Vagina (tissue), 2 donors: Measurements from ENCODE around the gene CLDND2.

Source experiments
- CTCF ChIP-seq, 3 experiments: fragments of 450-650 bp in 2 of 3; fragments of 200-600 bp in 1 of 3; sonication (generic) in 1 of 3; IDR thresholded peaks; one replicate each; pipeline ENCODE4 v1.5.1; 2017 to 2019; ENCODE audit warnings: antibody characterized with exemption in 3 of 3, mild to moderate bottlenecking in 2 of 3, moderate library complexity in 2 of 3
- POLR2A ChIP-seq, 2 donors: fragments of 450-650 bp; IDR thresholded peaks; one replicate each; pipeline ENCODE4 v1.6.1; 2017; ENCODE audit warnings: antibody characterized with exemption in 2 of 2, mild to moderate bottlenecking in 2 of 2, moderate library complexity in 2 of 2
- POLR2AphosphoS5 ChIP-seq, 2 donors: sonication (generic); formaldehyde crosslinking; IDR thresholded peaks; one replicate each; pipeline ENCODE4 v1.9.0; 2017; ENCODE audit warnings: antibody characterized with exemption in 2 of 2, mild to moderate bottlenecking in 2 of 2, low read depth in 1 of 2; ENCODE audit not compliant: insufficient read depth in 1 of 2

GRCh38 chr19:51370230-51370629 lies 1.4 kb upstream of the CLDND2 start:
- TF ChIP-seq CTCF (IDR thresholded peaks at IDR 0.05) (no peak), POLR2AphosphoS5 (IDR thresholded peaks at IDR 0.05; ENCODE audit: insufficient read depth in 1 of 2, low read depth in 1 of 2) (no peak), POLR2A (IDR thresholded peaks at IDR 0.05) (no peak)
